A549 (cell line): ENCODE data around the gene SLC12A7. TPM values are rescaled to one million over a fixed set of nuclear protein-coding genes. Genes with fewer than 3 reads are reported as not detected.
"Not testable (repeated sequence)": the region's sequence is repeated elsewhere in the genome, so short reads cannot be mapped to it uniquely, and the experiment has no call there.

ENCODE experiments used
- ATAC-seq, 2 experiments: fragments of 200-7000 bp in 1 of 2; fragments of >200 bp in 1 of 2; cut with Nextera tagmentation in 1 of 2; cut with Tn5 transposase in 1 of 2; 3 replicates each; pipeline versions ENCODE4 v1.8.0 to v1.9.1; 2018 to 2020; ENCODE audit warnings: mild to moderate bottlenecking in 1 of 2, moderate library complexity in 1 of 2
- CTCF ChIA-PET: fragments of 300-600 bp; sonication (Branson Sonifier 250); formaldehyde crosslinking; extraction: SDS; loops from one replicate; lab custom pipeline; 2021; ENCODE audit warnings: antibody characterized with exemption, inconsistent platforms; lab: Yijun Ruan, JAX
- POLR2A ChIA-PET: fragments of 350-600 bp; formaldehyde crosslinking; extraction: SDS; loops from one replicate; lab custom pipeline; 2021; ENCODE audit warnings: antibody characterized with exemption, inconsistent platforms; lab: Yijun Ruan, JAX
- DNase-seq, 2 experiments: peaks; one replicate each; pipeline versions ENCODE4 v3.0.0 to v3.0.0-alpha.2; 2011 to 2016; ENCODE audit warnings: low read depth in 1 of 2, low spot score in 1 of 2
- FAIRE-seq: peaks from 2 replicates; lab custom pipeline; 2011; peaks lifted over from hg19 to GRCh38; lab: Jason Lieb, UNC
- H3K27ac ChIP-seq, 2 experiments: fragments of >200 bp; sonication (Bioruptor Twin); formaldehyde crosslinking; 3 replicates each; pipeline ENCODE4 v1.5.1; 2016 to 2017
- H3K4me1 ChIP-seq: fragments of >200 bp; sonication (Bioruptor Twin); formaldehyde crosslinking; 3 replicates; pipeline ENCODE4 v1.6.1; 2016
- H3K4me2 ChIP-seq: fragments of >200 bp; sonication (Bioruptor Twin); formaldehyde crosslinking; 3 replicates; pipeline ENCODE4 v1.6.1; 2016
- H3K4me3 ChIP-seq: fragments of >200 bp; sonication (Bioruptor Twin); formaldehyde crosslinking; 3 replicates; pipeline ENCODE4 v1.5.1; 2016
- H3K9me3 ChIP-seq: fragments of >200 bp; sonication (Bioruptor Twin); formaldehyde crosslinking; 3 replicates; pipeline ENCODE4 v1.6.1; 2016
- CBX8 ChIP-seq: fragments of 200-600 bp; sonication (generic); IDR thresholded peaks from 2 replicates; pipeline ENCODE4 v1.6.1; 2016
- CEBPB ChIP-seq, 2 experiments: fragments of >200 bp in 1 of 2; sonication (Bioruptor Twin) in 1 of 2; formaldehyde crosslinking in 1 of 2; IDR thresholded peaks; 2 replicates each; pipeline ENCODE4 v1.6.1; 2012 to 2016
- EP300 ChIP-seq, 2 experiments: fragments of >200 bp; sonication (Bioruptor Twin); formaldehyde crosslinking; IDR thresholded peaks; 2 replicates in 1 of 2; 3 replicates in 1 of 2; pipeline ENCODE4 v1.6.1; 2016 to 2017
- GATA3 ChIP-seq: IDR thresholded peaks from 2 replicates; pipeline ENCODE4 v1.6.1; 2012; ENCODE audit warnings: borderline replicate concordance
- HES2 ChIP-seq: fragments of >200 bp; sonication (Bioruptor Twin); formaldehyde crosslinking; IDR thresholded peaks from 2 replicates; pipeline ENCODE4 v1.6.1; 2016
- HMGXB4 ChIP-seq: fragments of 250-450 bp; sonication (Bioruptor Pico); IDR thresholded peaks from 2 replicates; pipeline ENCODE4 v1.5.0; 2021; ENCODE audit warnings: mild to moderate bottlenecking, moderate library complexity, borderline replicate concordance
- HOXB13 ChIP-seq: fragments of 250-450 bp; sonication (Bioruptor Pico); IDR thresholded peaks from 2 replicates; pipeline ENCODE4 v1.5.0; 2020; ENCODE audit warnings: low read depth, mild to moderate bottlenecking, moderate library complexity
- MAFK ChIP-seq: fragments of 450-650 bp; IDR thresholded peaks from 2 replicates; pipeline ENCODE4 v1.6.1; 2014; ENCODE audit not compliant: partially characterized antibody
- NR3C1 ChIP-seq: fragments of >200 bp; sonication (Bioruptor Twin); formaldehyde crosslinking; IDR thresholded peaks from 3 replicates; pipeline ENCODE4 v1.6.1; 2017
- RNF2 ChIP-seq: fragments of 200-600 bp; sonication (generic); IDR thresholded peaks from 2 replicates; pipeline ENCODE4 v1.6.1; 2016; ENCODE audit warnings: low read depth, mild to moderate bottlenecking, antibody characterized with exemption, moderate library complexity, borderline replicate concordance
- TFCP2L1 ChIP-seq: fragments of 250-450 bp; sonication (Bioruptor Pico); IDR thresholded peaks from 2 replicates; pipeline ENCODE4 v1.5.0; 2021; ENCODE audit warnings: mild to moderate bottlenecking
- USF2 ChIP-seq: fragments of 450-650 bp; IDR thresholded peaks from 2 replicates; pipeline ENCODE4 v1.6.1; 2014; ENCODE audit warnings: antibody characterized with exemption
- WGBS: methylation state at CpG from one replicate; pipeline ENCODE4 v1.1.6; 2017; ENCODE audit errors: missing lambda C conversion rate; 5-methylcytosine and 5-hydroxymethylcytosine counted together
- polyA plus RNA-seq, 4 experiments: library from polyadenylated mRNA; depleted of rRNA in 3 of 4; stranded (reverse); fragments of >200 nt; fragmentation: RNase III in 1 of 4; extraction: RNeasy Plus Mini Kit Qiagen cat#74134 plus additional on column Dnase treatment in 1 of 4; gene quantifications; 2 replicates in 3 of 4; 3 replicates in 1 of 4; pipeline ENCODE4 v1.2.3, GENCODE V29; 2011 to 2017
- TF ChIP-seq, protein P1 (sequence below): IDR thresholded peaks from 2 replicates; pipeline ENCODE4 v1.6.1; 2012
- TF ChIP-seq, protein P2 (sequence below): fragments of >200 bp; sonication (Bioruptor Twin); formaldehyde crosslinking; IDR thresholded peaks from 3 replicates; pipeline ENCODE4 v1.6.1; 2016

Gene SLC12A7
- polyA plus RNA-seq, 2 of the 4 experiments (the other 2 are of a cell fraction): 11.2 to 22.5 TPM

- no peaks in the 10 kb centered on the region for H3K9me3 ChIP-seq
- H3K4me2 ChIP-seq: no peak overlapping the region
- WGBS: 83% methylated on average over 11 of the region's 11 CpGs
- ChIA-PET CTCF (no interaction called here), POLR2A (no interaction called here)
- no peak for ATAC-seq
- no peak overlapping the region for H3K4me3 ChIP-seq
- peaks cover 20% of the 10 kb centered on the region; the same call in 2 of the 3 replicates for H3K4me1 ChIP-seq
- FAIRE-seq: no peak
- TF ChIP-seq MAFK: no peak
- DNase-seq: no peak
- no peak overlapping the region for H3K27ac ChIP-seq
Measured at GRCh38 chr5:1159341-1159675, 47.4 kb upstream of the SLC12A7 start.

GRCh38 chr5:1158647-1159340 lies 46.9 kb upstream of the SLC12A7 start:
- H3K27ac ChIP-seq: no peak overlapping the region
- ATAC-seq (no peak), DNase-seq (no peak), FAIRE-seq (no peak)
- H3K9me3 ChIP-seq: no peaks in the 10 kb centered on the region
- H3K4me2 ChIP-seq: no peak overlapping the region
- ChIA-PET POLR2A (no interaction called here), CTCF (interaction anchor here (0.7 kb wide), 1 partner anchor 9 kb away, joined by 3 read pairs; no protein-coding TSS in a partner anchor)
- no peak overlapping the region for H3K4me3 ChIP-seq
- TF ChIP-seq NR3C1 (no peak), USF2 (no peak), MAFK (peak; percentile 2)
- TF ChIP-seq, protein P1, sequence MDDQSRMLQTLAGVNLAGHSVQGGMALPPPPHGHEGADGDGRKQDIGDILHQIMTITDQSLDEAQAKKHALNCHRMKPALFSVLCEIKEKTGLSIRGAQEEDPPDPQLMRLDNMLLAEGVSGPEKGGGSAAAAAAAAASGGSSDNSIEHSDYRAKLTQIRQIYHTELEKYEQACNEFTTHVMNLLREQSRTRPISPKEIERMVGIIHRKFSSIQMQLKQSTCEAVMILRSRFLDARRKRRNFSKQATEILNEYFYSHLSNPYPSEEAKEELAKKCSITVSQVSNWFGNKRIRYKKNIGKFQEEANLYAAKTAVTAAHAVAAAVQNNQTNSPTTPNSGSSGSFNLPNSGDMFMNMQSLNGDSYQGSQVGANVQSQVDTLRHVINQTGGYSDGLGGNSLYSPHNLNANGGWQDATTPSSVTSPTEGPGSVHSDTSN: no peak
- 74% methylated on average over 17 of the region's 20 CpGs for WGBS
- H3K4me1 ChIP-seq: peaks cover 20% of the 10 kb centered on the region; the same call in 2 of the 3 replicates

DNA sequence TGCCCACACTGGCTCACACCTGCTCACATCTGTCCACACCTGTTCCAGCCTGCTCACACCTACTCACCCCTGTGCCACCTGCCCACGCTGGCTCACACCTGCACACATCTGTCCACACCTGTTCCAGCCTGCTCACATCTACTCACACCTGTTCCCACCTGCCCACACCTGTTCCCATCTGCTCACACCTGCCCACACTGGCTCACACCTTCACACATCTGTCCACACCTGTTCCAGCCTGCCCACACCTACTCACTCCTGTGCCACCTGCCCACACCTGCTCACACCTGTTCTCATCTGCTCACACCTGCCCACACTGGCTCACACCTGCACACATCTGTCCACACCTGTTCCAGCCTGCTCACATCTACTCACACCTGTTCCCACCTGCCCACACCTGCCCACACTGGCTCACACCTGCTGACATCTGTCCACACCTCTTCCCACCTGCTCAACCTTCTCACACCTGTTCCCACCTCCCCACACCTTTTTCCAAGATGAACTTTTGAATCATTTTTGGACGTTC lies 45.7 kb upstream of the SLC12A7 start:
- H3K27ac ChIP-seq, FAIRE-seq, H3K4me3 ChIP-seq, POLR2A ChIA-PET, DNase-seq, H3K4me2 ChIP-seq, H3K9me3 ChIP-seq, ATAC-seq: not testable (repeated sequence)
- WGBS: 39% methylated on average over 2 of the region's 2 CpGs
- H3K4me1 ChIP-seq: peaks cover 23% of the 10 kb centered on the region; the same call in 2 of the 3 replicates
- CTCF ChIA-PET: interaction anchor here (0.8 to 1.2 kb wide), 4 partner anchors 8 to 19 kb away, joined by 3 to 5 read pairs (median 4); no protein-coding TSS in a partner anchor

DNA sequence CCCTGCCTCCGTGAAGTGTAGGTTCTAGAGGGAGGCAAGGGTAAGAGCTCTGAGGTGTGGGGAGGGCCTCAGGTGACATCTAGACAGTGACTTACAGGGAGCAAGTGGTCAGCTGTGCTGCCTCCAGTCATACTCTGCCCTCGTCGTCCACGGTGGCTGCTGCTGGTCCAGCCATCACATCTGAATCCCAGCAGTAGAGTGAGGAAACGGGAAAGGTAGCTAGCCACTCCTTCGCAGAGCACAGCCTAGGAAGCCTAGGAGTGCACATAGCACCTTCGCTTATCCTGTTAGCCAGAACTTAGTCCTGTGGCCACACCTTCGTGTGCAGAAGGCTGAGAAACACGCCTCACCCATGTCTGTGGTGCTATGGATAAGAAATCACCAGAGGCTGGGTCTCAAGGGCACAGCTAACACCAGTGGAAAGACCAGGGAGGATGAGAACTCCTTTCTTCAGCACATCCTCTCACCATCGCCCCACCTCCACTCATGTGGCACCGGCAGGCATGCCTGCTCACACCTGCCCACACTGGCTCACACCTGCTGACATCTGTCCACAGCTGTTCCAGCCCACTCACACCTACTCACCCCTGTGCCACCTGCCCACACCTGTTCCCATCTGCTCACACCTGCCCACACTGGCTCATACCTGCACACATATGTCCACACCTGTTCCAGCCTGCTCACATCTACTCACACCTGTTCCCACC lies 45.0 kb upstream of the SLC12A7 start:
- WGBS: 80% methylated on average over 11 of the region's 11 CpGs
- DNase-seq (no peak), ATAC-seq (no peak), FAIRE-seq (no peak)
- no peak overlapping the region for H3K4me2 ChIP-seq
- no peak overlapping the region for H3K4me3 ChIP-seq
- CTCF ChIA-PET: interaction anchor here (0.7 to 1.2 kb wide), 5 partner anchors 9 to 19 kb away, joined by 3 to 5 read pairs (median 4); no protein-coding TSS in a partner anchor
- POLR2A ChIA-PET: no interaction called here
- no peak for TF ChIP-seq GATA3
- TF ChIP-seq CEBPB (IDR thresholded peaks at IDR 0.05): no peak
- no peak for TF ChIP-seq HES2
- no peak for TF ChIP-seq HMGXB4 (CRISPR knock-in tag)
- TF ChIP-seq, protein P1: no peak
- no peak for TF ChIP-seq RNF2
- no peak for TF ChIP-seq HOXB13 (CRISPR knock-in tag)
- TF ChIP-seq, protein P2, sequence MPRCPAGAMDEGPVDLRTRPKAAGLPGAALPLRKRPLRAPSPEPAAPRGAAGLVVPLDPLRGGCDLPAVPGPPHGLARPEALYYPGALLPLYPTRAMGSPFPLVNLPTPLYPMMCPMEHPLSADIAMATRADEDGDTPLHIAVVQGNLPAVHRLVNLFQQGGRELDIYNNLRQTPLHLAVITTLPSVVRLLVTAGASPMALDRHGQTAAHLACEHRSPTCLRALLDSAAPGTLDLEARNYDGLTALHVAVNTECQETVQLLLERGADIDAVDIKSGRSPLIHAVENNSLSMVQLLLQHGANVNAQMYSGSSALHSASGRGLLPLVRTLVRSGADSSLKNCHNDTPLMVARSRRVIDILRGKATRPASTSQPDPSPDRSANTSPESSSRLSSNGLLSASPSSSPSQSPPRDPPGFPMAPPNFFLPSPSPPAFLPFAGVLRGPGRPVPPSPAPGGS: no peak
- no peak for TF ChIP-seq TFCP2L1 (CRISPR knock-in tag)
- TF ChIP-seq CBX8: no peak
- no peak for TF ChIP-seq EP300 (IDR thresholded peaks at IDR 0.05)
- H3K9me3 ChIP-seq: no peaks in the 10 kb centered on the region
- peaks cover 17% of the 10 kb centered on the region; the same call in 2 of the 3 replicates for H3K4me1 ChIP-seq
- H3K27ac ChIP-seq: no peak overlapping the region
